Glutamatergic neuron (in vitro differentiated cells): ENCODE results near the gene CD19. TPM values are rescaled to one million over a fixed set of nuclear protein-coding genes. Genes with fewer than 3 reads are reported as not detected.
"Not testable (repeated sequence)": the region's sequence is repeated elsewhere in the genome, so short reads cannot be mapped to it uniquely, and the experiment has no call there.

Experiments
- DNase-seq: peaks from one replicate; pipeline ENCODE4 v3.0.0; 2022
- H3K27ac Mint-ChIP-seq: one replicate; pipeline ENCODE4 v1.8.0; 2020; ENCODE audit warnings: mild to moderate bottlenecking, mixed read lengths, inconsistent platforms; ENCODE audit not compliant: unreplicated experiment
- H3K27me3 Mint-ChIP-seq: one replicate; pipeline ENCODE4 v1.8.0; 2020; ENCODE audit warnings: mild to moderate bottlenecking, moderate library complexity, mixed read lengths, inconsistent platforms; ENCODE audit not compliant: unreplicated experiment
- H3K36me3 Mint-ChIP-seq: one replicate; pipeline ENCODE4 v1.8.0; 2020; ENCODE audit warnings: mild to moderate bottlenecking, mixed read lengths, inconsistent platforms; ENCODE audit not compliant: unreplicated experiment
- H3K4me1 Mint-ChIP-seq: one replicate; pipeline ENCODE4 v1.8.0; 2020; ENCODE audit warnings: mild to moderate bottlenecking, low read depth, mixed read lengths, inconsistent platforms; ENCODE audit not compliant: unreplicated experiment
- H3K4me3 Mint-ChIP-seq: one replicate; pipeline ENCODE4 v1.8.0; 2020; ENCODE audit warnings: mild to moderate bottlenecking, mixed read lengths, inconsistent platforms; ENCODE audit not compliant: unreplicated experiment
- H3K9me3 Mint-ChIP-seq: one replicate; pipeline ENCODE4 v1.8.0; 2020; ENCODE audit warnings: mild to moderate bottlenecking, moderate library complexity, mixed read lengths, inconsistent platforms; ENCODE audit not compliant: unreplicated experiment
- CTCF ChIP-seq: fragments of 200-600 bp; sonication (generic); IDR thresholded peaks from one replicate; pipeline ENCODE4 v1.5.0; 2021; ENCODE audit not compliant: partially characterized antibody, unreplicated experiment
- total RNA-seq: library from RNA; stranded (reverse); fragmentation: NEBNext Ultra II Directional; extraction: Animal tissue kit (Norgen Biotek cat#: 25700); gene quantifications from one replicate; pipeline ENCODE4 v1.2.1, GENCODE V29; 2021; ENCODE audit not compliant: unreplicated experiment

The CD19 gene
- total RNA-seq, 1 donor from 2014 or later: 0.27 TPM

DNA sequence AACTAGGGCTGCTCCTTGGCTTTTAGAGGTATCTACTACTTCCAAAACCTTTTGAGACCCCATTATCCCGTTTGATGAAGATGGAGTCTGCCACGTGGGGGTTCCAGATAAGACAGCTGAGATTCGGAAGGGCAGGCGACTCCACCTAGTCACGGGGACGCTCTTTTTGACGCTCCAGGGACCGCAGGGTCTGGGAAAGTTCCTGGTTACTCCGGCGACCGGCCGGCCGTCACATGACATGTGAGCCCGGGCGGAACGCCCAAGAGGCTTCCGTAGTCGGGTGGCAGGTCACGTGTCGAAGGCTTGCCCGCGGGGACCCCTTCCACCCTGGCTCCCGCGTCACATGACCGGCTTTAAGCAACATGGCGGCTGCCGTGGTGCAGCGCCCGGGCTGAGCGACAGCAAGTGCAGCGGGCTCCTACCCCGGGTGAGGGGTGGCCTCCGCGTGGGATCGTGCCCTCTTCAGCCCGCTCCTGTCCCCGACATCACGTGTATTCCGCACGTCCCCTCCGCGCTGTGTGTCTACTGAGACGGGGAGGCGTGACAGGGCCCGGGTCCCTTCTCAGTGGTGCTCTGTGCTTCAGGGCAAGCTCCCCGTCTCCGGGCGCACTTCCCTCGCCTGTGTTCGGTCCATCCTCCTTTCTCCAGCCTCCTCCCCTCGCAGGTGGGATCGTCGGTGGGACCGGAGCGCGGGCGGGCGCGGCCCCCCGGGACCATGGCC is 42.8 kb downstream of the CD19 start, which contains the start of gene SPNS1:
Gene SPNS1 (plus strand): TSS at position 342 of the 721 bp plus-strand sequence. CDS start 374 bp downstream, at position 716.
- peaks cover 13% of the 10 kb centered on the region for H3K9me3 Mint-ChIP-seq
- peak within 1 kb of the TSS; percentile 96 for H3K27ac Mint-ChIP-seq
- no peaks in the 10 kb centered on the region for H3K36me3 Mint-ChIP-seq
- peak within 1 kb of the TSS; percentile 99 for H3K4me3 Mint-ChIP-seq
- peak; percentile 97 for DNase-seq
- TF ChIP-seq CTCF: no peak
- H3K27me3 Mint-ChIP-seq: peaks cover 6% of the 10 kb centered on the region
- H3K4me1 Mint-ChIP-seq: peaks cover 6% of the 10 kb centered on the region

GRCh38 chr16:28975158-28975599 is 43.4 kb downstream of the CD19 start:
- DNase-seq: no peak
- Mint-ChIP-seq H3K4me1 (peaks cover 6% of the 10 kb centered on the region), H3K36me3 (no peaks in the 10 kb centered on the region), H3K27ac (peak overlapping the region; percentile 43), H3K4me3 (peak overlapping the region; percentile 99), H3K27me3 (peaks cover 6% of the 10 kb centered on the region), H3K9me3 (peaks cover 13% of the 10 kb centered on the region)
- no peak for TF ChIP-seq CTCF

- TF ChIP-seq CTCF: no peak
- H3K4me1 Mint-ChIP-seq: peaks cover 6% of the 10 kb centered on the region
- H3K36me3 Mint-ChIP-seq: no peaks in the 10 kb centered on the region
- H3K4me3 Mint-ChIP-seq: peak overlapping the region; percentile 35
- no peak overlapping the region for H3K27ac Mint-ChIP-seq
- peaks cover 6% of the 10 kb centered on the region for H3K27me3 Mint-ChIP-seq
- no peak for DNase-seq
- H3K9me3 Mint-ChIP-seq: peaks cover 15% of the 10 kb centered on the region
Measured at GRCh38 chr16:28977703-28978662, 46.2 kb downstream of the CD19 start.

DNA sequence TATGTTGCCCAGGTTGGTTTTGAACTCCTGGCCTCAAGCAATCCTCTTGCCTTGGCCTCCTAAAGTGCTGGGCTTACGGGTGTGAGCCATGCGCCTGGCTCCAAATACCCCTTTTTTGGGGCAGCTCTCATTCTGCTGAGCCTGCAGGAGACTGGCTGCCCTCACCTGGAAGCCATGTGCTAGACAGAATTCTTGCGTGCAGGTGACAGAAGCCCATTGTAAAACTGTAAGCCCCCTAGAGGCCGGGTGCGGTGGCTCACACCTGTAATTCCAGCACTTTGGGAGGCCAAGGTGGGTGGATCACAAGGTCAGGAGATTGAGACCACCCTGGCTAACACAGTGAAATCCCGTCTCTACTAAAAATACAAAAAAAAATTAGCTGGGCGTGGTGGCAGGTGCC is 48.6 kb downstream of the CD19 start:
- H3K27ac Mint-ChIP-seq, H3K27me3 Mint-ChIP-seq, H3K9me3 Mint-ChIP-seq, H3K4me3 Mint-ChIP-seq, DNase-seq, H3K36me3 Mint-ChIP-seq, H3K4me1 Mint-ChIP-seq: not testable (repeated sequence)

DNA sequence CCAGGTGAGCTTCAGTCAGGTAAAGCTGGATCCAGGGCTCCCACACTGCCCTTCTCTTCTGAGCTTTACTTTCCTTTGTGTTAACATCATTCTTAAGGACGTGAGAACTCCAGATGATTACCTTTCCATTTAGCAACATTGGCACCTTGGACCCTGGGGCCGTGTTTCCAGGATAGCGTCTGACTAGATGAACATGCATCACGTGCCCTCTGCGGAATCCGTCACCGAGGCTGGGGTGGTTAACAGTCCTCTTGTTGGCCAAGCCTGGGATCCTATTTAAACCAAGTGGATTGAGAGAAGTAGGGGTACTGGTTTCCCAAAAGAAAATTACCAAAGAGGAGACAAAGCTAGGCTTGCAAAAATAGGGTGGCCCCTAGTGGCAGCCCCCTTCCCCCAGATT is 49.2 kb downstream of the CD19 start:
- Mint-ChIP-seq H3K4me3 (no peak overlapping the region), H3K36me3 (no peaks in the 10 kb centered on the region), H3K27me3 (peaks cover 3% of the 10 kb centered on the region), H3K9me3 (peaks cover 3% of the 10 kb centered on the region), H3K27ac (no peak overlapping the region), H3K4me1 (no peaks in the 10 kb centered on the region)
- TF ChIP-seq CTCF: no peak
- DNase-seq: no peak
